Stimulated activated CD8-positive, alpha-beta memory T cell treated with anti-CD3 and anti-CD28 coated beads, Interleukin-15, amount 100 ng/mL, for 24 hours (primary cell): ENCODE data around the gene FSHB.
"Not testable (repeated sequence)": the region's sequence is repeated elsewhere in the genome, so short reads cannot be mapped to it uniquely, and the experiment has no call there.

Source experiments
- DNase-seq: peaks from one replicate; pipeline ENCODE4 v3.0.0-alpha.2; 2020; ENCODE audit warnings: low read depth

The FSHB gene

GRCh38 chr11:30268638-30269037 lies 37.8 kb downstream of the FSHB start:
- not testable (repeated sequence) for DNase-seq

- DNase-seq: no peak
These were observed 39.9 kb downstream of the FSHB start for GRCh38 chr11:30270671-30271070.

GRCh38 chr11:30277176-30277575 lies 46.4 kb downstream of the FSHB start:
- DNase-seq: no peak

GRCh38 chr11:30279796-30280195 lies 49.0 kb downstream of the FSHB start:
- DNase-seq: no peak

GRCh38 chr11:30281476-30282288 lies 50.9 kb downstream of the FSHB start:
- DNase-seq: no peak

GRCh38 chr11:30282289-30282631 lies 51.4 kb downstream of the FSHB start:
- DNase-seq: no peak
